Measurements from ENCODE around the gene PRM1.

Gene PRM1

DNA sequence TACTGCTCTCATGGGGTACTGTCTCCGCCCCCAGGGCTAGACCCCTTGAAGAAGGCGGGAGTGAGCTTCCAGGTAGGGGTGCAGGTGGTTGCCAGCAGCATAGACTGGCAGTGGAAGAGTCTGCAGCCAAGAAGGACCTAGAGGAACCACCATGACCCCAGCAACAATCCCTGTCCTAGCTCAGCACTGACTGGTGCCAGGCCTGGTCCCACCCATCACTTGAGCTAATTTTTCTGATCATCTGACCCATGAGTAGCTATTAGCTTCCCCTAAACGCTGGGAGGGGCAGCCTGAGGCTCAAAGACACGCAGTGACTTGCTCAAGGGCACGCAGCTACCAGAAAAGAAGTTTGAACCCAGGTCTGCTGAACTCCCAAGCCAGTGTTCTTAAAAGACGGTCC lies 8.6 kb downstream of the PRM1 start:
- no peak for DNase-seq (ENCODE audit: low read depth)
- TF ChIP-seq, protein P1, sequence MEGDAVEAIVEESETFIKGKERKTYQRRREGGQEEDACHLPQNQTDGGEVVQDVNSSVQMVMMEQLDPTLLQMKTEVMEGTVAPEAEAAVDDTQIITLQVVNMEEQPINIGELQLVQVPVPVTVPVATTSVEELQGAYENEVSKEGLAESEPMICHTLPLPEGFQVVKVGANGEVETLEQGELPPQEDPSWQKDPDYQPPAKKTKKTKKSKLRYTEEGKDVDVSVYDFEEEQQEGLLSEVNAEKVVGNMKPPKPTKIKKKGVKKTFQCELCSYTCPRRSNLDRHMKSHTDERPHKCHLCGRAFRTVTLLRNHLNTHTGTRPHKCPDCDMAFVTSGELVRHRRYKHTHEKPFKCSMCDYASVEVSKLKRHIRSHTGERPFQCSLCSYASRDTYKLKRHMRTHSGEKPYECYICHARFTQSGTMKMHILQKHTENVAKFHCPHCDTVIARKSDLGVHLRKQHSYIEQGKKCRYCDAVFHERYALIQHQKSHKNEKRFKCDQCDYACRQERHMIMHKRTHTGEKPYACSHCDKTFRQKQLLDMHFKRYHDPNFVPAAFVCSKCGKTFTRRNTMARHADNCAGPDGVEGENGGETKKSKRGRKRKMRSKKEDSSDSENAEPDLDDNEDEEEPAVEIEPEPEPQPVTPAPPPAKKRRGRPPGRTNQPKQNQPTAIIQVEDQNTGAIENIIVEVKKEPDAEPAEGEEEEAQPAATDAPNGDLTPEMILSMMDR (IDR thresholded peaks at IDR 0.05; ENCODE audit: low read depth, low read length) = no peak
- TF ChIP-seq MYC (IDR thresholded peaks at IDR 0.05; ENCODE audit: low read depth, low read length) = no peak
- H3K4me3 ChIP-seq (ENCODE audit: low read depth, low read length) = no peak overlapping the region

DNA sequence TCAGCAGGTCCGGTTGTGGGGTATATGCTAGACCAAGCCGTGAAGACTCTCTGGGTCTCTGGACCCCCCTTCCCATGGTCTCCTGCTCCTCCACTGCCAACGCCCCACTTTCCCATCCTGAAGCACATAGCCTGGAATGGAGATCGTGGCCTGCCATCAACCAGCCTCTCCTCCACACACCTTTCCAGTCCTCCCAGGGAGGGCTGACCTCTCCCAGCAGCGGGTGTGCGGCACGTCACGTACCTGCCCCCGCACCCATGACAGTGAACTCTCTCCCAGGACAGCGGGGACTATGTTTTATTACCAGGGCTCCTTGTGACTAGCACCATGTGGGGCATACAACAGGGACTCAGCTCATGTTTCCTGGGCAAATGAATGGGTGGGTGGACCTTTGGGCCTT lies 9.5 kb downstream of the PRM1 start:
- DNase-seq (ENCODE audit: low read depth) = no peak
- TF ChIP-seq, protein P2, sequence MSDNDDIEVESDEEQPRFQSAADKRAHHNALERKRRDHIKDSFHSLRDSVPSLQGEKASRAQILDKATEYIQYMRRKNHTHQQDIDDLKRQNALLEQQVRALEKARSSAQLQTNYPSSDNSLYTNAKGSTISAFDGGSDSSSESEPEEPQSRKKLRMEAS (IDR thresholded peaks at IDR 0.05; ENCODE audit: low read depth, low read length) = no peak
- no peak for TF ChIP-seq POLR2A (IDR thresholded peaks at IDR 0.05; ENCODE audit: extremely low read depth, insufficient read length)
- TF ChIP-seq, protein P1 (IDR thresholded peaks at IDR 0.05; ENCODE audit: low read depth, low read length) = no peak
- no peak for TF ChIP-seq MYC (IDR thresholded peaks at IDR 0.05; ENCODE audit: low read depth, low read length)

DNA sequence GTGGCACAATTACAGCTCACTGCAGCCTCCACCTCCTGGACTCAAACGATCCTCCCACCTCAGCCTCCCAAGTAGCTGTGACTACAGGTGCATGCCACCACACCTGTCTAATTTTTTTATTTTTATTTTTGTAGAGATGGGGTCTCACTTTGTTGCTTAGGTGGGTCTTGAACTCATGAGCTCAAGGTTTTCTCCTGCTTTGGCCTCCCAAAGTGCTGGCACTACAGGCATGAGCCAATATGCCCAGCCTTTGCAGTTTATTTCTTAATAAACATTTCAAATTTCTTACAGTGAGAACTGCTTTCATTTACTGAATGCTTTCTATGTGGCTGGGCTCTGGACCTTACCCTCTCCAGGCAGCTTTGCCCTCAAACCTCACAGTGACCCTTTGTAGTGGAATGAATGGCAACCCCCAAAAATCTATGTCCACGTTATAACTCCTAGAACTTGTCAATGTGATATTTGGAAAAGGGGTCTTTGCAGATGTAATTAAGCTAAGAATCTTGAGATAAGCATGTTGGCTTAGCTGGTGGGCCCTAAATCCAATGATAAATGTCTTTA lies 10.4 kb downstream of the PRM1 start:
- no peak for DNase-seq (ENCODE audit: low read depth)
- TF ChIP-seq, protein P2 (IDR thresholded peaks at IDR 0.05; ENCODE audit: low read depth, low read length) = no peak
- TF ChIP-seq, protein P1 (IDR thresholded peaks at IDR 0.05; ENCODE audit: low read depth, low read length) = no peak
- no peak for TF ChIP-seq MYC (IDR thresholded peaks at IDR 0.05; ENCODE audit: low read depth, low read length)
- no peak for TF ChIP-seq POLR2A (IDR thresholded peaks at IDR 0.05; ENCODE audit: extremely low read depth, insufficient read length)
- no peak overlapping the region for H3K4me3 ChIP-seq (ENCODE audit: low read depth, low read length)

More for the DNA sequence above, 9.5 kb downstream of the PRM1 start:
- no peak overlapping the region for H3K4me3 ChIP-seq (ENCODE audit: low read depth, low read length)

DNA sequence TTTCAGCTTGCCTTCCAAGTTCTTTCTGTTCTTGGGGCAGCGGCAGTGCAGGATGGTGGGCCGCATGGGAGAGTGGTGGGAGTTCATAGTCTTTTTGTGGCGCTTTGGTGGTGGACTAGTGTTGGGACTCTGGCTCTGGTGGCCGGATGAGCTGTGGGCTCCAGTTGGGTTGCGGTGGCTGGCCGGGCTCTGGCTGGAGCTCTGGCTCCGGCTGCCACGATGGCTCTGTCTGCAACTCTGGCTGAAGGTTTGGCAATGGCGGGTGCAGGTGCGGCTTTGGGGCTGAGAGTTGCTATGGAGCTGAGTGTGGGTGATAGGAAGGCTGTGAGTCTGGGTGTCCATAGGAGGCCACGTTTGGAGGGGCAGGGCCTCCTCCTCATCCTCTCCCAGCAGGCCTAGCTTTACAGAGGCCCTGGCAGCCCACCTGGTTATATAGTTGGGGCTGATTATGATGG lies 12.2 kb downstream of the PRM1 start, which contains the start of gene TNP2:
Gene TNP2, minus strand, starts transcription at position 405 of the 455 bp plus-strand sequence. Its CDS starts 63 bp downstream, at position 342.
- no peak within 1 kb of the TSS for H3K4me3 ChIP-seq (ENCODE audit: low read depth, low read length)
- TF ChIP-seq, protein P1 (IDR thresholded peaks at IDR 0.05; ENCODE audit: low read depth, low read length) = no peak
- TF ChIP-seq, protein P2 (IDR thresholded peaks at IDR 0.05; ENCODE audit: low read depth, low read length) = no peak
- no peak for TF ChIP-seq POLR2A (IDR thresholded peaks at IDR 0.05; ENCODE audit: extremely low read depth, insufficient read length)
- TF ChIP-seq MYC (IDR thresholded peaks at IDR 0.05; ENCODE audit: low read depth, low read length) = no peak
- no peak for DNase-seq (ENCODE audit: low read depth)

DNA sequence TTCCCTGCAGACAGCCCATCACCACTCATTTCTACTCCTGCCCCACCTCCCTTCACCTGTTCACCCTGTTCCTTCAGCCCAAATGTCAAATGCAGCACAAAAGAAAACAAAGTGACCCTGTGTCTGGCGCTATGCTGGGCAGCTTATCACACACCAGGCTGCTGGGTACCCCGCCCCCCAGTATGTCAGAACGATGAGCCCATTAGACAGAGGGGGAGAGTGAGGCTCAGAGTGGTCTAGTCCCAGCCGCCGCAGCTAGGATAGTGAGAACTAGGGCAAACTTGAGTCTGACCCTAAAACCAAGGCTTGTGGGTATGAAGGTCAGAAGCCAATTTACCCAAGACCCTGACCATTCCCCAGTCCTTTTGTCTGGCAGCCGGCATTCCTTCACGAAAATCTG lies 16.0 kb downstream of the PRM1 start:
- no peak for DNase-seq (ENCODE audit: low read depth)
- TF ChIP-seq, protein P1 (IDR thresholded peaks at IDR 0.05; ENCODE audit: low read depth, low read length) = no peak
- TF ChIP-seq, protein P2 (IDR thresholded peaks at IDR 0.05; ENCODE audit: low read depth, low read length) = no peak
- TF ChIP-seq MYC (IDR thresholded peaks at IDR 0.05; ENCODE audit: low read depth, low read length) = no peak
- TF ChIP-seq POLR2A (IDR thresholded peaks at IDR 0.05; ENCODE audit: extremely low read depth, insufficient read length) = no peak
- H3K4me3 ChIP-seq (ENCODE audit: low read depth, low read length) = no peak overlapping the region
